Uterus (tissue), 2 donors: Measurements from ENCODE around the gene PDE4D.

Experiments
- POLR2A ChIP-seq, 2 donors: fragments of 450-650 bp; IDR thresholded peaks; one replicate each; pipeline ENCODE4 v1.6.1; 2016; ENCODE audit warnings: antibody characterized with exemption in 2 of 2, mild to moderate bottlenecking in 1 of 2, moderate library complexity in 1 of 2
- TF ChIP-seq, protein P1 (sequence below), 4 experiments: fragments of 200-600 bp in 2 of 4; fragments of 450-650 bp in 2 of 4; sonication (generic) in 2 of 4; IDR thresholded peaks; one replicate each; pipeline ENCODE4 v1.5.1; 2016 to 2019; ENCODE audit warnings: antibody characterized with exemption in 4 of 4, mild to moderate bottlenecking in 2 of 4, moderate library complexity in 1 of 4

DNA sequence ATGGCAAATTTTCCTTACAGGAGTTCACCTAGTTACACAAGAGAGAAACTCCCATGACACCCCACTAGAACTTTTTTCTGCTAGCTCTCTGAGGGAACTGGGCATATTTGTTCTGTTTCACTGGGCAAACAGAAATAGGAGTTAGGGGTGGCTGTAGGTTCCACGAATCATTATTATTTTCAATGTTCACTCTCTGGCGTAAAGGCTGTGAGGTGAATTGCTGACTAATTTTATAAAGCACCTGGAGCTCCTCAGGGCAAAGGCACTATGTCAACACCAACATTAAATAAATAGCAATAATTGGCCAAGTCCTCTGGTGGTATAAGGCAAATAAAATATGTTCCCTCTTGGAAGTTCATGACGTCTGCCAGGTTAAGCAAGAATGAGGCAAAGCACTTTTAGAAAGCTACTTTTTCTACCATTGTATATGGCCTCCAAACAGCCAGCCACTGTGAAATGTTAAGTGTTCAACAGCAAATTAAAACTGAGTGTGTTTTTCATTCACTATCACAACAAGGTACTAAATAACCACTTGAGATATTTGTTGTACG is 344.6 kb downstream of the PDE4D start:
- TF ChIP-seq, protein P1, sequence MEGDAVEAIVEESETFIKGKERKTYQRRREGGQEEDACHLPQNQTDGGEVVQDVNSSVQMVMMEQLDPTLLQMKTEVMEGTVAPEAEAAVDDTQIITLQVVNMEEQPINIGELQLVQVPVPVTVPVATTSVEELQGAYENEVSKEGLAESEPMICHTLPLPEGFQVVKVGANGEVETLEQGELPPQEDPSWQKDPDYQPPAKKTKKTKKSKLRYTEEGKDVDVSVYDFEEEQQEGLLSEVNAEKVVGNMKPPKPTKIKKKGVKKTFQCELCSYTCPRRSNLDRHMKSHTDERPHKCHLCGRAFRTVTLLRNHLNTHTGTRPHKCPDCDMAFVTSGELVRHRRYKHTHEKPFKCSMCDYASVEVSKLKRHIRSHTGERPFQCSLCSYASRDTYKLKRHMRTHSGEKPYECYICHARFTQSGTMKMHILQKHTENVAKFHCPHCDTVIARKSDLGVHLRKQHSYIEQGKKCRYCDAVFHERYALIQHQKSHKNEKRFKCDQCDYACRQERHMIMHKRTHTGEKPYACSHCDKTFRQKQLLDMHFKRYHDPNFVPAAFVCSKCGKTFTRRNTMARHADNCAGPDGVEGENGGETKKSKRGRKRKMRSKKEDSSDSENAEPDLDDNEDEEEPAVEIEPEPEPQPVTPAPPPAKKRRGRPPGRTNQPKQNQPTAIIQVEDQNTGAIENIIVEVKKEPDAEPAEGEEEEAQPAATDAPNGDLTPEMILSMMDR (IDR thresholded peaks at IDR 0.05) = no peak
- no peak for TF ChIP-seq POLR2A (IDR thresholded peaks at IDR 0.05)
